BJ (cell line): ENCODE measurements around the gene RSPH6A. TPM values are rescaled to one million over a fixed set of nuclear protein-coding genes. Genes with fewer than 3 reads are reported as not detected.

Source experiments
- CTCF ChIA-PET: fragments of 350-600 bp; formaldehyde crosslinking; extraction: SDS; loops from one replicate; lab custom pipeline; 2021; ENCODE audit warnings: antibody characterized with exemption, inconsistent platforms; lab: Yijun Ruan, JAX
- POLR2A ChIA-PET: fragments of 300-600 bp; sonication (Branson Sonifier 250); formaldehyde crosslinking; extraction: SDS; loops from one replicate; lab custom pipeline; 2021; ENCODE audit warnings: antibody characterized with exemption; lab: Charles Lee
- DNase-seq: peaks from one replicate; pipeline ENCODE4 v3.0.0-alpha.2; 2011; ENCODE audit warnings: low read depth
- H3K27me3 ChIP-seq: 2 replicates; pipeline ENCODE4 v1.6.0; 2011; ENCODE audit warnings: low read length; ENCODE audit not compliant: control insufficient read depth, insufficient read depth
- H3K36me3 ChIP-seq: 2 replicates; pipeline ENCODE4 v1.5.1; 2011; ENCODE audit warnings: low read length; ENCODE audit not compliant: control insufficient read depth, insufficient read depth
- H3K4me3 ChIP-seq: 2 replicates; pipeline ENCODE4 v1.5.1; 2011; ENCODE audit warnings: low read depth, mild to moderate bottlenecking, control low read depth, low read length
- CTCF ChIP-seq: IDR thresholded peaks from 2 replicates; pipeline ENCODE4 v1.5.1; 2011; ENCODE audit warnings: low read depth, mild to moderate bottlenecking, control low read depth, inconsistent platforms, low read length, moderate library complexity; ENCODE audit not compliant: insufficient read depth
- polyA plus RNA-seq: library from polyadenylated mRNA; depleted of rRNA; stranded (reverse); fragments of >200 nt; gene quantifications from 2 replicates; pipeline ENCODE4 v1.2.3, GENCODE V29; 2011

The RSPH6A gene
- polyA plus RNA-seq, 1 experiment = not detected

- no peak overlapping the region for H3K4me3 ChIP-seq
- ChIA-PET POLR2A (interaction anchor here (0.6 kb wide), 2 partner anchors 106 to 535 kb away, joined by 3 to 5 read pairs; no protein-coding TSS in a partner anchor), CTCF (interaction anchor here (0.8 to 2.7 kb wide), 3 partner anchors 10 to 52 kb away, joined by 3 to 8 read pairs (median 4); no protein-coding TSS in a partner anchor)
- no peak for DNase-seq
- no peaks in the 10 kb centered on the region for H3K27me3 ChIP-seq
- TF ChIP-seq CTCF = no peak
- peaks cover 42% of the 10 kb centered on the region for H3K36me3 ChIP-seq
Observed at GRCh38 chr19:45823182-45823581, 8.1 kb upstream of the RSPH6A start.

DNA sequence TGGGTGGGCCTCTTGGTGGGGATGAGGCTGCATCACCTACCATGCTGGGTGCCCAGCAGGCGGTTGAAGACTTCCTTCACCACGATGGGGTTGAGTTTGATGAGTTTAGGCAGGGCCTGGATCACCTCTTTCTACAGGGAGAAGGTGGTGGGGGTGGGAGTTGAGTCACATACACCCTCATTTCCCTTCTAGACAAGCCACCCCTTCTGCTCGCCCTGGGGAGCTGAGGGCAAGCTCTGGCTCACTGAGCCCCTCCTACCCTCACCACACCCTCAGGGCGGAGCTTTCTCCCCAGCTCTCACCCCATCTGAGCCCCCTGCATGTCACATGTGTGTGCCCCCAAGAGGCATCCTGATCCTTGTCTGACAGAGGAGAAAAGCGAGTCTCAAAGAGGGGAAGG lies 7.6 kb upstream of the RSPH6A start:
- ChIA-PET CTCF (interaction anchor here (0.8 to 2.7 kb wide), 3 partner anchors 9 to 52 kb away, joined by 3 to 8 read pairs (median 4); no protein-coding TSS in a partner anchor), POLR2A (interaction anchor here (0.6 kb wide), 2 partner anchors 105 to 535 kb away, joined by 3 to 5 read pairs; no protein-coding TSS in a partner anchor)
- H3K27me3 ChIP-seq = no peaks in the 10 kb centered on the region
- H3K4me3 ChIP-seq = no peak overlapping the region
- DNase-seq = no peak
- peaks cover 40% of the 10 kb centered on the region for H3K36me3 ChIP-seq
- no peak for TF ChIP-seq CTCF

DNA sequence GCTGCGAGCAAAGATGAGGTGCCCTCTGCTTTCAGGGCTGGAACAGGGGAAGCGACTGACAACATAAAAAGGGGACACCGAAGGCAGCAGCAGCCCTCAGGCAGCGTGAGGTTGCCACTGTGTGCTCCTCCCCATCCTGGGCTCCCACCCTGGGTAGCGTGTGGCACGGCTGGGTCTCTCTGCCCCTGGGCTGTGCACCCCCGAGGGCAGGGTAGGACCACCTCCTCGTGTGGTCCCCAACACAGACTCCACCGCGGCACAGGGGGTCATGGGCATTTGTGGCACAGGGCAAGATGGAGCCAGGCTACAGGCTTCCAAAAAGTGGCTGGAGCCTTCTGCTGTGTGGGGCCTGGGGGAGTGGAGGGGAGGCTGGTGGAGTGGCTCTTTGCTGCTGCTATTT lies 6.5 kb upstream of the RSPH6A start:
- no peak for DNase-seq
- CTCF ChIA-PET = no interaction called here
- POLR2A ChIA-PET = interaction anchor here (0.6 kb wide), 1 partner anchor 65 kb away, joined by 7 read pairs; the partner anchor contains the start of gene IRF2BP1
- Histone ChIP-seq H3K27me3 (no peaks in the 10 kb centered on the region), H3K4me3 (no peak overlapping the region), H3K36me3 (peaks cover 34% of the 10 kb centered on the region)
- TF ChIP-seq CTCF = no peak

- DNase-seq = no peak
Observed at GRCh38 chr19:45821103-45821521, 6.0 kb upstream of the RSPH6A start.

More at GRCh38 chr19:45821103-45821521, 6.0 kb upstream of the RSPH6A start:
- no peak overlapping the region for H3K4me3 ChIP-seq
- peaks cover 30% of the 10 kb centered on the region for H3K36me3 ChIP-seq
- no peak for TF ChIP-seq CTCF
- CTCF ChIA-PET = no interaction called here
- POLR2A ChIA-PET = interaction anchor here (0.6 kb wide), 1 partner anchor 65 kb away, joined by 7 read pairs; the partner anchor contains the start of gene IRF2BP1
- no peaks in the 10 kb centered on the region for H3K27me3 ChIP-seq
